ENCODE measurements around the gene CD28.

The CD28 gene

DNA sequence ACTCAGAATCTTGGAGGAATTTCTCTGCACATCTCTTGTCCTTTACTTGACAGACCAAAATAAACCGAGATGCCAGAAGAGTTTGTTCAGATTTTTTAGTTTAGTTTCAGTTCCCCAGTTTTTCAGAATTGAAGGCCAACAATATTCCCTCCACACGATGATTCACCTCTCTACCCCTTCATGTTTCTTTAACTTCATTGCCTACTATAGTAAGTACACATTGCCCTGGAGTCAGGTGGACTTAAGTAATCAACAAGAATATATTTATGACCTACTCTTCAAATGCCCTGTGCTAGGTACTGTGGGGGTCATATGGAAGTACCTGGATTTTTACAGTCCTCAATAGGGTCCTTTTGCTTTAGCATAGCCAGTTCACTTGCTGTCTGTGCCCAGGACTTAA lies 81.5 kb downstream of the CD28 start:
- Histone ChIP-seq H3K27me3 (ENCODE audit: low read length) (no peaks in the 10 kb centered on the region), H3F3A (ENCODE audit: insufficient read depth) (no peaks in the 10 kb centered on the region), H2AFZ (ENCODE audit: low read depth, low read length, severe bottlenecking) (no peak overlapping the region), H3K4me3 (ENCODE audit: insufficient read depth, low read length, poor library complexity, severe bottlenecking) (no peak overlapping the region), H3K9ac (ENCODE audit: low read length) (no peak overlapping the region), H3K36me3 (ENCODE audit: low read length) (no peaks in the 10 kb centered on the region), H3K4me2 (ENCODE audit: low read depth, low read length, poor library complexity, severe bottlenecking) (no peak overlapping the region), H3K9me2 (replicated peaks; ENCODE audit: insufficient read depth, low read length) (no peaks in the 10 kb centered on the region), H3K79me2 (ENCODE audit: insufficient read depth, low read length) (no peaks in the 10 kb centered on the region), H3K27ac (ENCODE audit: low read depth, low read length) (no peak overlapping the region), H4K20me1 (ENCODE audit: low read depth, low read length) (no peaks in the 10 kb centered on the region), H3K9me3 (ENCODE audit: insufficient read depth, low read length) (no peaks in the 10 kb centered on the region)
- TF ChIP-seq, protein P1, sequence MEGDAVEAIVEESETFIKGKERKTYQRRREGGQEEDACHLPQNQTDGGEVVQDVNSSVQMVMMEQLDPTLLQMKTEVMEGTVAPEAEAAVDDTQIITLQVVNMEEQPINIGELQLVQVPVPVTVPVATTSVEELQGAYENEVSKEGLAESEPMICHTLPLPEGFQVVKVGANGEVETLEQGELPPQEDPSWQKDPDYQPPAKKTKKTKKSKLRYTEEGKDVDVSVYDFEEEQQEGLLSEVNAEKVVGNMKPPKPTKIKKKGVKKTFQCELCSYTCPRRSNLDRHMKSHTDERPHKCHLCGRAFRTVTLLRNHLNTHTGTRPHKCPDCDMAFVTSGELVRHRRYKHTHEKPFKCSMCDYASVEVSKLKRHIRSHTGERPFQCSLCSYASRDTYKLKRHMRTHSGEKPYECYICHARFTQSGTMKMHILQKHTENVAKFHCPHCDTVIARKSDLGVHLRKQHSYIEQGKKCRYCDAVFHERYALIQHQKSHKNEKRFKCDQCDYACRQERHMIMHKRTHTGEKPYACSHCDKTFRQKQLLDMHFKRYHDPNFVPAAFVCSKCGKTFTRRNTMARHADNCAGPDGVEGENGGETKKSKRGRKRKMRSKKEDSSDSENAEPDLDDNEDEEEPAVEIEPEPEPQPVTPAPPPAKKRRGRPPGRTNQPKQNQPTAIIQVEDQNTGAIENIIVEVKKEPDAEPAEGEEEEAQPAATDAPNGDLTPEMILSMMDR (IDR thresholded peaks at IDR 0.05; ENCODE audit: insufficient read depth, low read length, poor library complexity, severe bottlenecking), result no peak
- no peak for TF ChIP-seq EZH2phosphoT487 (conservative IDR thresholded peaks at IDR 0.05; ENCODE audit: low read length)

Measured in SU-DHL-6 (cell line).